Measurements from ENCODE around the gene FSTL4.

The FSTL4 gene

DNA sequence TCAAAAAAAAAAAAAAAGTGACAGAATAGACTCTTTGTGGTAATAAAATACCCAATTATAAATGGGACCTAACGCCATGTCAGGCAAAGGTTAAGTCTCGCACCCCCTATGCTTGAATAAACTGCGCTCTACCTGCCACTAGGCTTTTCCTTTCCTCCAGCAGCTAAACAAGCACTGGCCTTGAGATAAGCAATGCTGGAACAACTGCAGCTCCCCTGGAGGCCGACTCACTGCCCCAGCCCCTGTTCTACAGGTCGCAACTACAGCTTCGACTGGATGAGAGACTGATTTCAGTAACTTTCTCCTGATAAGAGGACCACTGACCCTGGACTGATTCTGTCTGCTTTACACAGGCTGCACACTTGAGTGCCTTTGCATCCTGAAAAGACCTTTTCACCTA, 350.3 kb downstream of the FSTL4 start:
- DNase-seq (ENCODE audit: low spot score), result no peak

DNA sequence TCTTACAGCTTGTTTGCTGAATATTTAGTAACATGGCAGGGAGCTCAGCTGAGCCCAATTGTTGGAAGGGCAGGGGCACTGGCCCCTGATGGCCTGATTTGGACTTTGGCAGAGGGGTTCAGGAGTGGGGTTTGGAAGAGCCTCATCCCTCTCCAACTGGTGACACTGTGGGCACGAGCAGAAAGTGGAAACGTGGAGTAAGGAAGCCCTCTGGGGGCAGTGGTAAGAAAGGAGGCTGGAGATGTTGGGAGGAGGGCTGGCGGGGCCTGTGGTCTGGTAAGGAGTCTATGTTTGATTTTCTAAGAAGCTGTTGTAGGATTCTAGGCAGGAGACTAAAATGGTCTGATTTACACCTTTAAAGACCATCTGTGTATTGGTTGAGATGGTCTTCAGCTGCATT, 351.6 kb downstream of the FSTL4 start:
- DNase-seq (ENCODE audit: low spot score), result no peak

GRCh38 chr5:133259199-133259997, 352.9 kb downstream of the FSTL4 start:
- no peak for DNase-seq (ENCODE audit: low spot score)

DNA sequence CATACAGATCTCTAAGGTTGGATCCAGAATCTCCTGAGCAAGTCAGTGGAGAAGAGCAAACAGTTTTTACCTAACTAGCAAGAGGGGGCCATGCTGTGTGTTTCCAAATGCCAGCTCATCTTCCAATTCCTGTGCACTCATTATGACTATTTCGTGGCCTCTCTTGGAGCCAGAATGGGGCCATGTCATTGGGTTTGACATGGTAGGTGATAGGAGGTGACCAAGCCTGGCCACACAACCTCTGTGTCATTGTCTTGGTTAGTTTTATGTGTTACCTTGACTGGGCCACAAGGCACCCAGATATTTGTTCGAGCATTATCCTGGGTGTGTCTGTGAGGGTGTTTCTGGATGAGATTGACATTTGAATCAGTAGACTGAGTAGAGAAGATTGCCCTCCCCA, 354.4 kb downstream of the FSTL4 start:
- no peak for DNase-seq (ENCODE audit: low spot score)

DNA sequence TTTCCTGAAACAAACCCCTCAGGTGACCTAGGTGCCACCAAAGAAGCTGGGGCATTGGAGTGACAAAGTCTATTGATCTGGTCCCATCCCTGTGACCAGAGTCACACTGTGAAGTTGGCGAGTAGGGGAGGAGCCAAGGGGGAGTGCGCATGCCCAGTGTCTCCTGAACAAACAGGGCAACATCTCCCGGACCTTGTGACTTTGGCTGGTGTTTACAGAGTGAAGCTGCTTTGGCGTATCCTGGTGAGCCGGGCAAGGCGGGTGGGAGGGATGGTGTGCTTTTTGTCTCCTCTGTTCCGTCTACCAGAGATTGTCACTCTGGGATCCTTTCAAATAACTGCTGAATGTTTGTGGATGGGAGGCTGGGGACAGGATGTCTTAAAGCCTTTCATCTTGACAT, 356.1 kb downstream of the FSTL4 start:
- no peak for DNase-seq (ENCODE audit: low spot score)

DNA sequence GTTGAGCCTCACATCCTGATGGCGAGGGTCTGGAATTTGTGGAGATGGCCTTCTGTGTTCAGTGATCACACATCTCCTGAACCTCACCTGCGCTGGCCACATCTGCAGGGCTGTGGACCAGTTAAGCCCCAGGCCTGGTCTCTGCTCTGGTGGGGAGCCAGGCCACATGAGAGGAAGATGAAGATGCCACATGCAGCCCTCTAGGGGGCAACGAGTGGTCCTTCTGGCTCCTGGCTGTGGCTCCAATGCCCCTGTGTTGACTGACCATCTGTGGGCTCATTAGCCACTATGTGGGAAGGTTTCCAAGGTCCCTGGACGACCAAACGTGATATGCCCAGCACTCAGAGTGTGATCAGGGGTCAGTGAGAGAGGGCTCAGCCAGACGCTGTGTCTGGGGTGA, 357.5 kb downstream of the FSTL4 start:
- DNase-seq (ENCODE audit: low spot score), result no peak

DNA sequence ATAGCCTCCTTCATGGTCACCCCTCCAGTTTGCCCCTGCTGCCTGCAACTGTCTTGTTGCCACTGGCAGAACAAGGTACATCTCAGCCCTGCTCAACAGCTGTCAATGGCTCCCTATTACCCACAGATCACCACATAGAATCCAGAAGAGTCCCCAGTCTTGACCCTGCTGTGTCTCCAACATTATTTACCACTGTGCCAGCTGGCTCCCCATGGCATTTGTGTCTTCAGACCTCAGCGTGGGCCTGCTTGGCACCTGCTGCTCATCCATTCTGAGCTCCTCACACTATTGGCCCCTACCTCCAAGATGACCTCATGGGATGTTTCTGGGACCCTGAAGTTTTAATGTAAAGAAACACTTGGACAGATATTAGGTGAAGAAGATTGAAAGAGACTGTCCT, 358.7 kb downstream of the FSTL4 start:
- no peak for DNase-seq (ENCODE audit: low spot score)

DNA sequence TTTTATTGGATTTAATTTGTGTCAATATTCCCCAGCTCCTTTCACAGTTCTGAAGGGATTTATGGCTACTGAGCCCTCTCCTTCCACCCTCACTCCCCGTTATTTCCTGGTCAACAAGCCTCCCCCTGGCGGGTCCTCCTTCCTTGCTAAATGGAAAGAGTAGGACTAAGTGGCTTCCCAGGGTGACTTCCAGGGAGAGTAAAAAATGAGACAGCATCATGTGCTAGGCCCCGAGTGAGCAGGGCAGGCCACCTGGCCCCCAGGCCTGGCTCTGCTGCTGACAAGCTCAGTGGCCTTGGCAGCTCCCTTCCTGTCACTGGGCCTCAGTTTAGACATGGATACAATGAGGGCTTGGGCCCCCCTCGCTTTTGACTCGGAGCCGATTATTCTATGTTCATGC, 359.3 kb downstream of the FSTL4 start:
- DNase-seq (ENCODE audit: low spot score), result no peak

- DNase-seq (ENCODE audit: low spot score), result no peak
These were observed 360.2 kb downstream of the FSTL4 start for GRCh38 chr5:133252133-133252480.

DNA sequence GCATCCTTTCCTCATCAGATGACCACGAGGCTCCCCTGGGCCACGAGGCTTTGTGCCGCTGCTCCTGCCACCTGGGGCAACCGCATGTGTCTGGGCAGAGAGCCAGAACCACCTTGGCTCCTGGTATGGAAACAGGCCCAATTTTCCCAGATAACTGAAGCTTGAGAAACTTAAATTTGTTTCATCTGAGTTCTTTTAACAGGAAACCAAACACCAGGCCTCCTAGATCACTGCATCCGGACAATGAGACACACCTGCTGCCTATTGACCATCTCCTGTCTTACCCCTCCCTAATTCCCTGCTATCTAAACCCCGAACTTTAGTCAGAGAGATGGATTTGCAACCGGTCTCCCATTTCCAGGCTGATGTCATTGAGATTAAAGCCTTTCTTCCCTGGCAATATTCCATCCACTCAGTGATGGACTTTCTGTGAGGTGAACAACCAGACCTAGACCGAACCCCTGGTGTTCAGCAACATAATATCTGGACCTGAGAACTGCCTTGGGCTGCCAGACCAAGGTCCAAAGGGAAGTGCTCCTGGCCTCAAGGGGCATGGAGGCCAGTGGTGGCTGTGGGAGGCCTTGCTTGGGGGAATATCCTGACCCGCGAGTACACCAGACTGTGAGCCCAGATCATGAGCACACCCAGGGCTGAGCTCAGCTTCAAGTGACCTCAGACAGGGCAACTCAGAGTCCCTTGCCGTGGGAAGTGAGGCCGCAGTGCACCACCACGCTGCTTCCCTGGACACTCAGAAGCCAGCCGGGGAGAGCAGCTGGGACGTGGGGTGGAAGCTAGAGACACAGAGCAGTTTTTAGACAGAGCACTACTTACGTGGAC, 360.8 kb downstream of the FSTL4 start:
- no peak for DNase-seq (ENCODE audit: low spot score)

DNA sequence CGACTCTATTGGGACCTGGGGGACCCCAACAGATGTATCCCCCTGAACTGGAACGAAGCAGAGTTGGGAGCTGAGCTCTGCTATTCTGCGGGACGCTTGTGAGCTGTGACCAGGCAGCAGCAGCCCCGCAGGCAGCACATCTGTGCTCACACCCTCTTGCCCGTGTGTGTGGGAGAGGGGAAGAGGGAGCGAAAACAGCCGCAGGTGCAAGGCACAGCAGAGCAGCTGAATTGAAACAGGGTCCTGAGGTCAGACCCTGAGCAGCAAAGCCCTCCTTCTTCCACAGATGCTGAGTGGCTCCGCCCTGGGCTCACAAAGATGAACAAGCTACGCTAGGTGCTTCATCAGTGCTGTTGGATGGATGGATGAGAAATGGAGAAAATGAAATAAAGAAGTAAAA, 361.8 kb downstream of the FSTL4 start:
- DNase-seq (ENCODE audit: low spot score), result no peak

DNA sequence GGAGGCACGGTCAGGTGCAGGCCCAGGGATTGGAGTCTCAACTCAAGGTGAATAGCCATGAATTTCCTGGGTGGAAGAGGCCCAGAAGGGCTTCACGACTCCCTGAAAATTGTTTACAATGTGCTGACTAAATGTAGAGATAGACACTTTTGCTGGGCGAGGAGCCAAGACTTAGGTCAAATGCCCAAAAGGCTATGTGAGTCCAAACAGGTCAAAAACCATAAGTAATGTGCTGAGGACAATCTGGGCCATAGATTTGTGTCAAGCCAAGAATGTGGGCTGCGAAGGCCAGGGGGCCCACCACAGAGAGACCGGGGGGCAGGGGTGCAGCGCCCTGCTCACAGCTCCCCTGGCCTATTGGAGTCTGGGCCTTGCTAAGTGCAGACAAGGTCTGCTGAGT, 362.7 kb downstream of the FSTL4 start:
- DNase-seq (ENCODE audit: low spot score), result no peak

GRCh38 chr5:133247881-133248624, 364.3 kb downstream of the FSTL4 start:
- DNase-seq (ENCODE audit: low spot score), result peak; percentile 49

- no peak for DNase-seq (ENCODE audit: low spot score)
These were observed 365.1 kb downstream of the FSTL4 start for GRCh38 chr5:133247151-133247709.

DNA sequence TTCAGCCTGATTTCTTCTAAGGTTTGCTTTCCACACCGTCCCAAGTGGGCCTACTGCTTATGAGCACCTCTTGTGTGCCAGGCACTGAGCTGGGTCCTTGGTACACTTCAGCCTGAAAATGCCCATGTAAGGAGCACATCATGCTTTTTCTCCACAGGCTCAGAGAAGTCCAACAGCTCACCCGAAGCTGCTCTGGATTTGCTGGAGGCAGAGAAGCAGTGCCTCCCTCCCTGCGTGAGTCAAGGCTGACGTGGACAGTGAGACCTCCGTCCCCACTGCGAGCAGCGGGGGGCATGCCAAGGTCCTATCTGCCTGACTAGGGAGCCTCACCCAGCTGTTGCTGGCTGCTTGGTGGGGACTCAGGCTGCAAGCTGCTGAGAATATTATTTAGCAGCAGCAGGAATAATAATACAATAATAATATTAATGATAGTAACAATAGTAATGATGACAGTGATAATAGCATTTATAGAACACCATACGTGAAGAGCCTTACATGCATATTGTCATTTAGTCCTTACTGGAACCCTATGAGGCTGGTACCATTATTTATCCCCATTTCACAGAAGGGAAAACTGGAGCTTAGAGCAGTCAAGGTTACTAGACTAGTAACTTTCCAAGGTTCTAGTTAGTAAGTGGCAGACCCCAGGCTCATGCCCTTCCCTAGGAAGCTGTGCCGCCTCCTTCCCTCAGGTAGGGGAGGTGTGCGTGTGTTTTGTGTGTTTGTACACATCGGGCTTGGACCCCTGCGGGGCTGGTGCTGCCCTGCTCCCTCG, 365.8 kb downstream of the FSTL4 start:
- no peak for DNase-seq (ENCODE audit: low spot score)

DNA sequence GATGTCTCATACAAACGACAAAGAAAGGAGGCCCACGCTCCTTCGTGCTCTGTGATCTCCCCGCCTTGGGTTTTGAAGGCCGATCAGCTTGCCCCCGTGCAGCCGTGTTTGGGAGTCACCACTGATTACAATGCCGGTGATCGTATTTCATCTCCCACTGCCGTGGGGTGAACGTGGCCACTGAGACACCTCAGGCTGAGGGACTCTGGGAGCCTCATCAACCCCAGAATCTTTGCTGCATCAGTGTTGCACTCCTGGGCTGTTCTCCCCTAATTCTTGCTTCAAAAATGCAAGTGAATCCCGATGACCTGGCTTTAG, 366.3 kb downstream of the FSTL4 start:
- no peak for DNase-seq (ENCODE audit: low spot score)

GRCh38 chr5:133245191-133246052, 366.9 kb downstream of the FSTL4 start:
- DNase-seq (ENCODE audit: low spot score), result peak; percentile 63

DNA sequence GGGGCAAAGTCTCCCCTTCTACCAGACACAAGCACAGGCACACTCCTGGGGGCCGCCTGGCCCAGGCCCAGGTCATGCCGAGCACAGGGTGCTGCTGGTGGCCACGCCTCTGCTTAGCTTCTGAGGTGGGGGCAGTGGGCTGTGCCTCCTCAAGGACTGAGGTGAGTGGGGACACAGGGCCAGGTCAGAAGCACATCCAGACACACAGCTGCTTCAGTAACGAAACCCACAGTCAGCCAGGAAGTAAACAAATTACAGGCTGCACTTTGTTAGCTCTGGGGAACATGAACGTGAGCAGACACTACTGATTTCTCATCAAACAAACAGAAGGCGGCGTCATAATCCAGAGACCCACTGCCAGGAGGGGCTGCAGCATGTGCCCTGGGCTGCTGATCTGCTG, 368.1 kb downstream of the FSTL4 start:
- no peak for DNase-seq (ENCODE audit: low spot score)

DNA sequence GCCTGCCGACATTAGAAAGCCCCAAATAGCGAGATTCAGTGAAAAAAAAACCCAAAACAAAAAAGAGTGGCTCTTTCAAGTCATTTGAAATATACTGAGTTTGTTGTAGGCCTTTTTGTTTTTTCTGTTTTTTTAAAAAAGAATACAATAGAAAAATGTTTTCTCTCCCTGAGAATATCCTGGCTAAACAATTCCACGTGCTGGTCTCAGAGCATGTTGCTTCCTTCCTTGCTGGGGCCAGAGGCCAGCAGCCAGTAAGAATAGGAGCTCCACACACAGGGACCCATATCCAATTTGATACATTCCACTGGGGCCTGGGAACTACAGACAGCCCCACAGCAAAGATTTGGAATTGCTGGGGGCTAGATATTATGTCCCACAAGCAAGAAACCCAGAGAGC, 369.1 kb downstream of the FSTL4 start:
- DNase-seq (ENCODE audit: low spot score), result no peak

DNA sequence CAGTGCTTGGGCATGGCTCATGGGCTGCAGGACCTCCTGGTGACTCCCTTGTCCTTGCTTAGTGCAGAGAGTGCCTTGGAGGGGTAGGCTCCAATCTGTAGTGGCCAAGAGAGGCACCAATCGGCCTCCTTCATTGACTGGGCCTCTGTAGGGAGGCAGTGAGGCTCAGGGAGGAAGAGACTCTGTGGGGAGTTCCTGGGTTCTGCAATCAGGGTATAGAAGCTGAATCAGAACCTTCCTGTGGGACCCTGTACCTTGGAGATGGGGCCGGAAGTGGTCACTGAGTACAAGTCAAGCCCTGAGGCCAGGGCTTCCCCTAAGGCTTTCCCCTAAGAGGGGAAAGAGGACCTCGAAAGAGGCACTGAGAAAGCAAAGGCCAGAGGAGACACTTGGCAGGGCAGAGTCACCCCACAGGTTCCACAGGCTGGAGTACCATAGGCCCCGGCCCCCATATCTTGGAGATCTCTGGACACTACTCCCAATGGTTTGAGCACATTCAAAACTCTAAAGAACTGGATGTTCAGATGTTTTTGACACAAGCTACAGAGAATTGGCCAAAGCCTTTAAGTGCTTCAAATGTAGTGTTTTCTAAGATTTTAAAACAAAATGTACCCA, 370.0 kb downstream of the FSTL4 start:
- DNase-seq (ENCODE audit: low spot score), result no peak
